Measurements from ENCODE around the gene RABL6.
"Not testable (repeated sequence)": the region's sequence is repeated elsewhere in the genome, so short reads cannot be mapped to it uniquely, and the experiment has no call there.

Gene RABL6

GRCh38 chr9:136860933-136861873 is 53.5 kb downstream of the RABL6 start:
- no peak for DNase-seq

- DNase-seq = no peak
Measured at GRCh38 chr9:136861874-136862457, 54.2 kb downstream of the RABL6 start.

GRCh38 chr9:136862849-136863622 is 55.3 kb downstream of the RABL6 start:
- no peak for DNase-seq

- DNase-seq = no peak
Measured at GRCh38 chr9:136863623-136864273, 56.0 kb downstream of the RABL6 start.

GRCh38 chr9:136865041-136865767 is 57.5 kb downstream of the RABL6 start:
- no peak for DNase-seq

GRCh38 chr9:136865768-136866103 is 58.0 kb downstream of the RABL6 start:
- no peak for DNase-seq

- DNase-seq = not testable (repeated sequence)
Measured at GRCh38 chr9:136866898-136867421, 59.2 kb downstream of the RABL6 start.

GRCh38 chr9:136867480-136867879 is 59.7 kb downstream of the RABL6 start:
- DNase-seq = no peak

- no peak for DNase-seq
Measured at GRCh38 chr9:136867917-136868316, 60.2 kb downstream of the RABL6 start.

GRCh38 chr9:136868644-136869043 is 60.9 kb downstream of the RABL6 start:
- no peak for DNase-seq

GRCh38 chr9:136869611-136870010 is 61.9 kb downstream of the RABL6 start:
- not testable (repeated sequence) for DNase-seq

- no peak for DNase-seq
Measured at GRCh38 chr9:136875155-136875554, 67.4 kb downstream of the RABL6 start.

- no peak for DNase-seq
Measured at GRCh38 chr9:136876476-136876875, 68.7 kb downstream of the RABL6 start.

GRCh38 chr9:136880651-136881050 is 72.9 kb downstream of the RABL6 start:
- no peak for DNase-seq

- DNase-seq = peak; percentile 68
Measured at GRCh38 chr9:136881691-136882108, 74.0 kb downstream of the RABL6 start.

GRCh38 chr9:136882109-136882946 is 74.6 kb downstream of the RABL6 start:
- peak; percentile 94 for DNase-seq

GRCh38 chr9:136882947-136883283 is 75.2 kb downstream of the RABL6 start:
- DNase-seq = not testable (repeated sequence)

GRCh38 chr9:136883670-136884069 is 75.9 kb downstream of the RABL6 start:
- DNase-seq = not testable (repeated sequence)

GRCh38 chr9:136885950-136886578 is 78.3 kb downstream of the RABL6 start, which contains the start of gene TRAF2:
Gene TRAF2, plus strand, starts transcription at chr9:136886516. Its CDS starts 12,225 bp downstream, at chr9:136898741.
- DNase-seq = peak; percentile 98
